Muscle layer of duodenum (tissue), 2 donors: ENCODE measurements around the gene DNAJA4.
"Not testable (repeated sequence)": the region's sequence is repeated elsewhere in the genome, so short reads cannot be mapped to it uniquely, and the experiment has no call there.

Experiments used
- H3K27ac ChIP-seq: one replicate; pipeline ENCODE4 v1.7.0; 2013; ENCODE audit warnings: mild to moderate bottlenecking, low read length
- H3K27me3 ChIP-seq: one replicate; pipeline ENCODE4 v1.7.0; 2013; ENCODE audit warnings: low read depth, mild to moderate bottlenecking, control low read depth, low read length
- H3K36me3 ChIP-seq, 2 donors: one replicate each; pipeline ENCODE4 v1.7.0; 2013; ENCODE audit warnings: low read length in 2 of 2, control low read depth in 1 of 2, mild to moderate bottlenecking in 1 of 2; ENCODE audit not compliant: insufficient read depth in 2 of 2, control insufficient read depth in 1 of 2
- H3K4me1 ChIP-seq, 2 donors: one replicate each; pipeline ENCODE4 v1.7.0; 2013; ENCODE audit warnings: low read length in 2 of 2, mild to moderate bottlenecking in 2 of 2, control low read depth in 1 of 2, moderate library complexity in 1 of 2; ENCODE audit not compliant: insufficient read depth in 2 of 2, control insufficient read depth in 1 of 2
- H3K4me3 ChIP-seq, 2 donors: one replicate each; pipeline ENCODE4 v1.7.0; 2013; ENCODE audit warnings: low read length in 2 of 2, low read depth in 1 of 2, mild to moderate bottlenecking in 1 of 2
- H3K9me3 ChIP-seq, 2 donors: one replicate each; pipeline ENCODE4 v1.7.0; 2013; ENCODE audit warnings: low read length in 2 of 2, control low read depth in 1 of 2, mild to moderate bottlenecking in 1 of 2; ENCODE audit not compliant: control insufficient read depth in 1 of 2
- donor health status: healthy.

DNAJA4 gene

GRCh38 chr15:78245392-78245791, 19.0 kb upstream of the DNAJA4 start:
- not testable (repeated sequence) for H3K27me3 ChIP-seq, H3K9me3 ChIP-seq, H3K36me3 ChIP-seq, H3K4me3 ChIP-seq, H3K27ac ChIP-seq
- peaks cover 4 to 11% of the 10 kb centered on the region in 2 donors for H3K4me1 ChIP-seq

GRCh38 chr15:78245976-78246620, 18.3 kb upstream of the DNAJA4 start:
- H3K4me3 ChIP-seq, H3K36me3 ChIP-seq, H3K9me3 ChIP-seq, H3K27me3 ChIP-seq, H3K27ac ChIP-seq: not testable (repeated sequence)
- H3K4me1 ChIP-seq = peaks cover 4 to 11% of the 10 kb centered on the region in 2 donors

- no peak overlapping the region for H3K27ac ChIP-seq
- H3K4me1 ChIP-seq = peaks cover 4 to 11% of the 10 kb centered on the region in 2 donors
- H3K27me3 ChIP-seq = no peaks in the 10 kb centered on the region
- H3K9me3 ChIP-seq = no peaks in the 10 kb centered on the region
- no peak overlapping the region for H3K4me3 ChIP-seq
- H3K36me3 ChIP-seq = no peaks in the 10 kb centered on the region
These were observed 16.5 kb upstream of the DNAJA4 start for GRCh38 chr15:78247911-78248310.

DNA sequence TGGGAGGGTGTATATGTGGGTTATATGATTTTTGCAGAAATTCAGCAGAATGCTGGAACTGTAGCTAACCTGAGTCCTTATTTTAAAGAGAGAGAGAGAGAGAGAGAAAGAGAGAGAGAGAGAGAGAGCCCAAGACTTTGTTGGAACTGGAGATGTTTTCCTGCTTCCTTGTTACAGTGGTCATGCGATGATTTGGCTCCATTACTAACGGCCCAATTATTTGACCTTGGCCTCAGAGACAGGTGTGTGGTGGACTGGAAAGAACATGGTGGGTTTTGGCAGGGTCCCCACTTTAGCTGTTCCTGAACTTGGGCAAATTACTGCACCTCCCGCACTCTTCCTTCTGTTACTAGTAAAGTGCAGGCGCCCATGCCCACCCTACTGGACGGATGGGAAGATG, 15.2 kb upstream of the DNAJA4 start:
- H3K27me3 ChIP-seq = no peaks in the 10 kb centered on the region
- H3K36me3 ChIP-seq = no peaks in the 10 kb centered on the region
- no peak overlapping the region for H3K27ac ChIP-seq
- H3K4me3 ChIP-seq = no peak overlapping the region
- peaks cover 0 to under 1% of the 10 kb centered on the region in 2 donors for H3K4me1 ChIP-seq
- H3K9me3 ChIP-seq = no peaks in the 10 kb centered on the region

DNA sequence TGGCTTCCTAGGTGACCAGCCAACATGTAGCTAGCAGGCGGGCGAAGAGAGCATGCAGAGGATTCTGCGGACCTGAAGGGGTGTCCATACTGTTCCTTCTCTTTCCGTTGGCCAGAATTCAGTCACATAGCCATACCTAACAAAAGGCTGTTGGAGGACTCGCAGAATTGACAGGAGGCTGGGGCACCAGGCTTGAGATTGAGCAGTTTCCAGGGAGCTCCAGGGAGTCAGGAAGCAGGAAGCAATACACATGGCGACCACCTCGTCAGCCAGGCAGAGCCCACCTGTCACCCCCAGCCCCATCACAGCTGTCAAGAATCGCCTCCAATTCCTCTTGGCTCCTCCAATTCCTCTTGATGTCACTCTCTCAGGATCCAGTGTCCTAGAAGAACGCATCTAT, 13.2 kb upstream of the DNAJA4 start:
- H3K36me3 ChIP-seq = no peaks in the 10 kb centered on the region
- no peaks in the 10 kb centered on the region for H3K4me1 ChIP-seq
- H3K4me3 ChIP-seq = no peak overlapping the region
- no peaks in the 10 kb centered on the region for H3K9me3 ChIP-seq
- H3K27me3 ChIP-seq = no peaks in the 10 kb centered on the region
- H3K27ac ChIP-seq = no peak overlapping the region

DNA sequence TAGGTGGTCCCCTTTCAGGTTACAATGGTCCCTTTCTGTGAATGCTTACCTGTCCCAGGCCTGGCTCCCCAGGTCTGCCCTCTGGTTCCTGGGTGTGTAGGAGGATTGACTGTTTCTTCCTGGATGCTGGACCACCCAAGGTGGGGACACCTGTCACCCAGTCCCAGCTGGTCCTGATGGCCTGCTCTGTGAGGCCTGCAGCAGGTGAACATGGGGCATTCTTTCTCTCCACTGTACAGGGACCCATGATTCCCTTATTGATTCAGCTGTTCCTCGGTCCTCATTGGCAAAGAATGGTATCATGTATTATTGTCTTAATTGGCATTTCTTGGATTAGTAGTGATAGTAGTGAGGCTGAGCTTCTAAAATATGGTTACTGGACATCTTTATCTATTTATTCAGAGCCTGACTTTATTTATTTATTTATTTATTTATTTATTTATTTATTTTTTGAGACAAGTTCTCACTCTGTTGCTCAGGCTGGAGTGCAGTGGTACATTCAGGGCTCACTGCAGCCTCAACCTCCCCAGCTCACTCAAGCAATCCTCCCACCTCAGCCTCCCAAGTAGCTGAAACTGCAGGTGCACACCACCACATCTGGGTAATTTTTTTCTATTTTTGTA, 8.8 kb upstream of the DNAJA4 start:
- Histone ChIP-seq H3K4me1 (no peaks in the 10 kb centered on the region), H3K36me3 (no peaks in the 10 kb centered on the region), H3K27me3 (no peaks in the 10 kb centered on the region), H3K9me3 (no peaks in the 10 kb centered on the region), H3K4me3 (no peak overlapping the region), H3K27ac (no peak overlapping the region)

GRCh38 chr15:78256044-78256437, 8.3 kb upstream of the DNAJA4 start:
- no peaks in the 10 kb centered on the region for H3K27me3 ChIP-seq
- no peak overlapping the region for H3K4me3 ChIP-seq
- H3K4me1 ChIP-seq = no peaks in the 10 kb centered on the region
- H3K27ac ChIP-seq = no peak overlapping the region
- H3K9me3 ChIP-seq = no peaks in the 10 kb centered on the region
- H3K36me3 ChIP-seq = no peaks in the 10 kb centered on the region

DNA sequence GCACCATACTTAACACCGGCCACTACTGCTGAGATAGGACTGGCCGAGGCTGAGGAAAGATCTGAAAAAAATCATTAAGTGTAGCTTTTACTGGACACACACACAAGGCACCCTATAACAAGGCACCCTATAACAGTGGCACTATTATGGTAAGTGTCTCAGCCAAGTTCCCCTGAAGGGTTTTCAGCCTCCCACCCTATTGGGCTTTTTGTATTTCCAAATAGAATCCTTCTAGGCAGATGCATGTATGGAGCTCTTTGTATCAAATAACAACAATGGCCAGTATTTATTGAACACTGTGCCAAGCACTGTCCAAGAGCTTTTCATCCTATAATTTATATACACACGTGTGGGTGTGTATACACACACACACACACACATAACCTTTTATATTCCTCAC, 6.7 kb upstream of the DNAJA4 start:
- H3K9me3 ChIP-seq = no peaks in the 10 kb centered on the region
- no peak overlapping the region for H3K4me3 ChIP-seq
- no peak overlapping the region for H3K27ac ChIP-seq
- H3K36me3 ChIP-seq = no peaks in the 10 kb centered on the region
- H3K4me1 ChIP-seq = no peaks in the 10 kb centered on the region
- no peaks in the 10 kb centered on the region for H3K27me3 ChIP-seq

DNA sequence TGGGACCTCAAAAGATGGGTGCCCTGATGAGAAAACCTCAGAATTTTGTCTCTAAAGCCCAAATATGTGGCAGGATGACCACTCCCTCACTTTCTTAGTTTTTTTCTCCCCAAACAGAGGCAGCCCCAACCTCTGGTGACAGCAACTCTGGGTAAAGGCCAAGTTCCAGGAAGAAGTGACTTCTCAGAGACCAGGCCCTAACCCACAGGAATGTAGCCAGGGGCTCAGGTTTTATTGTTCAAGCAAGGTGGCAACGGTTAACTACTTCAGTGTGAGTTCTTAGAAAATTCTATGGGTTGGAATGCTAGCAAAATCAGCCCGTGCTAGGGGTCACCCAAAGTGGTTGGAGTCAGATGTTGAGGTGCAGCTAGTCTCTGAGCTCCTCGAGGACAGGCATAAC, 5.1 kb upstream of the DNAJA4 start:
- Histone ChIP-seq H3K4me3 (no peak overlapping the region), H3K4me1 (no peaks in the 10 kb centered on the region), H3K27ac (no peak overlapping the region), H3K27me3 (no peaks in the 10 kb centered on the region), H3K9me3 (no peaks in the 10 kb centered on the region), H3K36me3 (no peaks in the 10 kb centered on the region)

- Histone ChIP-seq H3K9me3 (no peaks in the 10 kb centered on the region), H3K4me1 (peaks cover 4 to 7% of the 10 kb centered on the region in 2 donors), H3K27ac (no peak overlapping the region)
These were observed 3.9 kb upstream of the DNAJA4 start for GRCh38 chr15:78260489-78260888.

GRCh38 chr15:78261062-78261461, 3.3 kb upstream of the DNAJA4 start:
- no peaks in the 10 kb centered on the region for H3K27me3 ChIP-seq
- no peak overlapping the region for H3K4me3 ChIP-seq
- no peaks in the 10 kb centered on the region for H3K36me3 ChIP-seq
- no peaks in the 10 kb centered on the region for H3K9me3 ChIP-seq
- no peak overlapping the region for H3K27ac ChIP-seq
- peaks cover 8 to 9% of the 10 kb centered on the region in 2 donors for H3K4me1 ChIP-seq

More at GRCh38 chr15:78260489-78260888, 3.9 kb upstream of the DNAJA4 start:
- no peak overlapping the region for H3K4me3 ChIP-seq
- no peaks in the 10 kb centered on the region for H3K27me3 ChIP-seq
- H3K36me3 ChIP-seq = no peaks in the 10 kb centered on the region

- Histone ChIP-seq H3K27ac (no peak overlapping the region), H3K27me3 (no peaks in the 10 kb centered on the region), H3K4me1 (peaks cover 9 to 13% of the 10 kb centered on the region in 2 donors), H3K36me3 (no peaks in the 10 kb centered on the region), H3K4me3 (no peak overlapping the region), H3K9me3 (no peaks in the 10 kb centered on the region)
These were observed 996 bp upstream of the DNAJA4 start for GRCh38 chr15:78263351-78263781.
